ENCODE data around the gene CCL26. TPM values are rescaled to one million over a fixed set of nuclear protein-coding genes. Genes with fewer than 3 reads are reported as not detected.

CCL26 gene
- total and polyA plus RNA-seq, 2 experiments from 2014 or later, result not detected

- DNase-seq (ENCODE audit: low read depth in 1 of 2, low spot score in 1 of 2), result no peak
- no peaks in the 10 kb centered on the region for H3K9me3 ChIP-seq (ENCODE audit: low read depth)
These were observed 43.5 kb upstream of the CCL26 start for GRCh38 chr7:75815418-75816064.

GRCh38 chr7:75814407-75814947 lies 42.5 kb upstream of the CCL26 start:
- H3K36me3 ChIP-seq, result no peaks in the 10 kb centered on the region
- no peaks in the 10 kb centered on the region for H3K27me3 ChIP-seq
- H3K4me1 ChIP-seq (ENCODE audit: low read depth), result no peaks in the 10 kb centered on the region
- no peak for DNase-seq (ENCODE audit: low read depth in 1 of 2, low spot score in 1 of 2)
- H3K27ac ChIP-seq, result no peak overlapping the region
- no peak for TF ChIP-seq CTCF (IDR thresholded peaks at IDR 0.05; ENCODE audit: low read depth, low read length)
- H3K9me3 ChIP-seq (ENCODE audit: low read depth), result no peaks in the 10 kb centered on the region
- no peak overlapping the region for H3K4me3 ChIP-seq

More at GRCh38 chr7:75815418-75816064, 43.5 kb upstream of the CCL26 start:
- H3K27ac ChIP-seq, result no peak overlapping the region
- no peaks in the 10 kb centered on the region for H3K36me3 ChIP-seq
- no peaks in the 10 kb centered on the region for H3K27me3 ChIP-seq
- no peak for TF ChIP-seq CTCF (IDR thresholded peaks at IDR 0.05; ENCODE audit: low read depth, low read length)
- H3K4me3 ChIP-seq, result no peak overlapping the region
- no peaks in the 10 kb centered on the region for H3K4me1 ChIP-seq (ENCODE audit: low read depth)

GRCh38 chr7:75813781-75814236 lies 41.8 kb upstream of the CCL26 start, which contains the start of gene CCL24:
CCL24 (minus strand) TSS chr7:75813806; CDS start chr7:75813715, 91 bp downstream.
- Histone ChIP-seq H3K27me3 (no peaks in the 10 kb centered on the region), H3K4me1 (ENCODE audit: low read depth) (no peaks in the 10 kb centered on the region), H3K36me3 (no peaks in the 10 kb centered on the region), H3K9me3 (ENCODE audit: low read depth) (no peaks in the 10 kb centered on the region), H3K4me3 (no peak within 1 kb of the TSS), H3K27ac (no peak within 1 kb of the TSS)
- no peak for DNase-seq (ENCODE audit: low read depth in 1 of 2, low spot score in 1 of 2)
- no peak for TF ChIP-seq CTCF (IDR thresholded peaks at IDR 0.05; ENCODE audit: low read depth, low read length)

GRCh38 chr7:75813084-75813483 lies 41.1 kb upstream of the CCL26 start:
- no peaks in the 10 kb centered on the region for H3K36me3 ChIP-seq
- no peak overlapping the region for H3K4me3 ChIP-seq
- TF ChIP-seq CTCF (IDR thresholded peaks at IDR 0.05; ENCODE audit: low read depth, low read length), result no peak
- H3K27me3 ChIP-seq, result no peaks in the 10 kb centered on the region
- H3K27ac ChIP-seq, result no peak overlapping the region
- H3K9me3 ChIP-seq (ENCODE audit: low read depth), result no peaks in the 10 kb centered on the region
- DNase-seq (ENCODE audit: low read depth in 1 of 2, low spot score in 1 of 2), result no peak
- no peaks in the 10 kb centered on the region for H3K4me1 ChIP-seq (ENCODE audit: low read depth)

GRCh38 chr7:75811894-75812678 lies 40.1 kb upstream of the CCL26 start:
- Histone ChIP-seq H3K9me3 (ENCODE audit: low read depth) (no peaks in the 10 kb centered on the region), H3K4me1 (ENCODE audit: low read depth) (no peaks in the 10 kb centered on the region), H3K27ac (no peak overlapping the region), H3K27me3 (no peaks in the 10 kb centered on the region), H3K36me3 (no peaks in the 10 kb centered on the region), H3K4me3 (no peak overlapping the region)
- TF ChIP-seq CTCF (IDR thresholded peaks at IDR 0.05; ENCODE audit: low read depth, low read length), result no peak
- DNase-seq (ENCODE audit: low read depth in 1 of 2, low spot score in 1 of 2), result no peak
